K562 (cell line): ENCODE measurements around the gene IRF1. TPM values are rescaled to one million over a fixed set of nuclear protein-coding genes. Genes with fewer than 3 reads are reported as not detected.

Experiments used
- CHD4 ChIP-seq: fragments of 200-600 bp; sonication (generic); IDR thresholded peaks from 3 replicates; pipeline ENCODE4 v1.6.1; 2012; ENCODE audit warnings: low read depth, mild to moderate bottlenecking, mixed read lengths, low read length, inconsistent platforms; ENCODE audit not compliant: insufficient read depth, insufficient replicate concordance, poor library complexity, severe bottlenecking
- CLOCK ChIP-seq: fragments of 250-450 bp; sonication (Bioruptor Pico); IDR thresholded peaks from 2 replicates; pipeline ENCODE4 v1.4.0; 2020; ENCODE audit warnings: mild to moderate bottlenecking, moderate library complexity, borderline replicate concordance
- COPS2 ChIP-seq: fragments of 450-650 bp; conservative IDR thresholded peaks from 2 replicates; pipeline ENCODE4 v1.6.1; 2016; ENCODE audit warnings: mild to moderate bottlenecking, moderate library complexity
- CREM ChIP-seq: IDR thresholded peaks from 2 replicates; pipeline ENCODE4 v1.6.1; 2014; ENCODE audit warnings: antibody characterized with exemption, low read depth
- EWSR1 ChIP-seq: fragments of 450-650 bp; IDR thresholded peaks from 2 replicates; pipeline ENCODE4 v1.6.1; 2018; ENCODE audit warnings: borderline replicate concordance, mild to moderate bottlenecking, low read depth, moderate library complexity; ENCODE audit not compliant: partially characterized antibody
- HMG20B ChIP-seq: fragments of 250-450 bp; sonication (Bioruptor Pico); IDR thresholded peaks from 2 replicates; pipeline ENCODE4 v1.5.0; 2021; ENCODE audit warnings: mild to moderate bottlenecking
- LEF1 ChIP-seq: fragments of 450-650 bp; IDR thresholded peaks from 2 replicates; pipeline ENCODE4 v1.6.1; 2016; ENCODE audit warnings: mild to moderate bottlenecking
- MIER1 ChIP-seq: fragments of 450-650 bp; IDR thresholded peaks from 2 replicates; pipeline ENCODE4 v1.6.1; 2016; ENCODE audit warnings: antibody characterized with exemption, mild to moderate bottlenecking, low read depth
- PATZ1 ChIP-seq: fragments of 250-450 bp; sonication (Bioruptor Pico); IDR thresholded peaks from 2 replicates; pipeline ENCODE4 v1.5.0; 2020; ENCODE audit warnings: mild to moderate bottlenecking, borderline replicate concordance
- PHF8 ChIP-seq: fragments of 200-600 bp; sonication (generic); IDR thresholded peaks from 2 replicates; pipeline ENCODE4 v1.6.1; 2012; ENCODE audit warnings: mixed run types, mild to moderate bottlenecking, inconsistent platforms, low read length, moderate library complexity, borderline replicate concordance
- SAP30 ChIP-seq: fragments of 200-600 bp; sonication (generic); IDR thresholded peaks from 2 replicates; pipeline ENCODE4 v1.6.1; 2012; ENCODE audit warnings: borderline replicate concordance, low read depth, mild to moderate bottlenecking, moderate library complexity, low read length, control low read depth, inconsistent platforms; ENCODE audit not compliant: insufficient read depth, poor library complexity, severe bottlenecking
- SREBF2 ChIP-seq: sonication (generic); formaldehyde crosslinking; IDR thresholded peaks from 2 replicates; pipeline ENCODE4 v1.4.0; 2020; ENCODE audit warnings: mild to moderate bottlenecking, missing genetic modification reagents
- TCF7 ChIP-seq: sonication (generic); IDR thresholded peaks from 2 replicates; pipeline ENCODE4 v1.6.1; 2016; ENCODE audit warnings: antibody characterized with exemption, borderline replicate concordance
- THRAP3 ChIP-seq: fragments of 450-650 bp; IDR thresholded peaks from 2 replicates; pipeline ENCODE4 v1.6.1; 2016; ENCODE audit warnings: mild to moderate bottlenecking, inconsistent platforms, borderline replicate concordance
- ZC3H8 ChIP-seq: fragments of 450-650 bp; IDR thresholded peaks from 2 replicates; pipeline ENCODE4 v1.6.1; 2017
- ZNF57 ChIP-seq: fragments of 450-650 bp; formaldehyde crosslinking; IDR thresholded peaks from 2 replicates; pipeline ENCODE4 v1.4.0; 2020; ENCODE audit warnings: mild to moderate bottlenecking, moderate library complexity
- ZNF584 ChIP-seq: fragments of 200-800 bp; sonication (Bioruptor generic); IDR thresholded peaks from 2 replicates; pipeline ENCODE4 v1.6.1; 2016; ENCODE audit warnings: low read depth, mild to moderate bottlenecking, missing genetic modification characterization, missing compliant biosample characterization
- polyA plus RNA-seq, 8 experiments: library from polyadenylated mRNA; depleted of rRNA in 4 of 8; stranded (reverse) in 5 of 8; unstranded in 3 of 8; fragments of >200 nt; fragmentation: Nextera tagmentation in 2 of 8; fragmentation: Illumina TruSeq in 1 of 8; extraction: Ambion mirVana in 2 of 8; extraction: Trizol in 1 of 8; gene quantifications; 2 replicates each; pipeline versions ENCODE4 v1.2.1 to v1.2.3, GENCODE V29; 2011 to 2014; ENCODE audit warnings: inconsistent platforms in 1 of 8, missing spikeins in 1 of 8
- total RNA-seq, 7 experiments: library from RNA; depleted of rRNA in 6 of 7; stranded (reverse); fragments of >200 nt in 6 of 7; fragmentation: Illumina TruSeq in 2 of 7; extraction: Trizol in 2 of 7; gene quantifications; 2 replicates each; pipeline versions ENCODE4 v1.2.1 to v1.2.3, GENCODE V29; 2011 to 2021; ENCODE audit warnings: low replicate concordance in 1 of 7
- TF ChIP-seq, protein P1 (sequence below): fragments of 250-450 bp; sonication (Bioruptor Pico); IDR thresholded peaks from 2 replicates; pipeline ENCODE4 v1.8.0; 2021; ENCODE audit warnings: mild to moderate bottlenecking, moderate library complexity

IRF1 gene
- total and polyA plus RNA-seq, 9 of the 15 experiments (the other 6 are each of a cell fraction or from before 2014, with no cell fraction given) = 1.1 to 12.3 (median 5.9) TPM

DNA sequence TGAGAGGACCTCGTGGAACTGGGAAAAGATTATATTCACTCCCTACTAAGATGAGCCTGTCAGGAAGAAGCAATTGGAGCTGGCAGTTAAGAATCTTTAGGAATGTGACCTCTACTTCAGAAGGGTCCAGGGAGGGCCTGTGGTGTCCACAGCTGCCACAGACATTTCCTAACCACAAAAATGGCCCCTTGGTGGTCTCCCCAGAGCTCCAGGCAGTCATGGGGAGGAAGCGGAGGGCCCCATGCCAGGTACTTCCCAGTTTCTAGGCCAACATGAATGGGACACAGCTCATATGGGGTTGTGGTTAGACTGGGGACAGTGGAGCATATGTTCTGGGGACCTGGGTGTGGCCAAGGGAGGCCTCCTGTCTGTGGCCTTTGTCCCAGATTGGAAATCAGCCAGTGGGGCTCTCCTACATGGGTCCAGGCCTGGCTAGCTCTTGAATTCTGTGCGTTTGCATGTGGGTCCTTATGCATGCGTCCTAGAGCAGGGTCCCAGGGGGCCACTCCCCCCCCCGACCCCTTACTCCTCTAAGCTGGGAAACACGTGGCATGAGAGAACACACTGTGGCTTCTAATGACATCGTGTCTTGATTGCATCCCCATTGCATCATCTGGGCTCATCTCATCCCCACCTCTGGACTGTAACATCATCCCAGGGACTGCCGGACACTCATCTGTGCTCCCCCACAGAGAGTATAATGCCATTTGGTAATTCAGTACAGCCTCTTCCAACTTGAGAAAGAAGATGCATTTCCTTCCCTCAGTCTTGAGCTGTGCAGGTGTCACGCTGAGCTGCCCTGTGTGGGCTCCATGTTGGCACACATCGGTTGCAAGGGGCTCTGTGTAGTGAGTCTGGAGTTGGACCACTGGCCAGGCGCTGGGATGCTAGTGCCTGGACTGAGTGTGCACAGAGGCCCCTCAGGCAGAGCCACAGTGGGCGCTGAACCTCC lies 31.3 kb downstream of the IRF1 start (continued):
- no peak for TF ChIP-seq CLOCK
- peak; percentile 92 for TF ChIP-seq PATZ1 (CRISPR knock-in tag)
- TF ChIP-seq THRAP3 = no peak
- no peak for TF ChIP-seq SREBF2
- no peak for TF ChIP-seq ZNF57 (CRISPR knock-in tag)
- TF ChIP-seq, protein P1, sequence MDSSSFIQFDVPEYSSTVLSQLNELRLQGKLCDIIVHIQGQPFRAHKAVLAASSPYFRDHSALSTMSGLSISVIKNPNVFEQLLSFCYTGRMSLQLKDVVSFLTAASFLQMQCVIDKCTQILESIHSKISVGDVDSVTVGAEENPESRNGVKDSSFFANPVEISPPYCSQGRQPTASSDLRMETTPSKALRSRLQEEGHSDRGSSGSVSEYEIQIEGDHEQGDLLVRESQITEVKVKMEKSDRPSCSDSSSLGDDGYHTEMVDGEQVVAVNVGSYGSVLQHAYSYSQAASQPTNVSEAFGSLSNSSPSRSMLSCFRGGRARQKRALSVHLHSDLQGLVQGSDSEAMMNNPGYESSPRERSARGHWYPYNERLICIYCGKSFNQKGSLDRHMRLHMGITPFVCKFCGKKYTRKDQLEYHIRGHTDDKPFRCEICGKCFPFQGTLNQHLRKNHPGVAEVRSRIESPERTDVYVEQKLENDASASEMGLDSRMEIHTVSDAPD (CRISPR knock-in tag) = peak; percentile 78
- no peak for TF ChIP-seq EWSR1
- TF ChIP-seq LEF1 = no peak
- no peak for TF ChIP-seq PHF8
- TF ChIP-seq ZNF584 = peak; percentile 97
- TF ChIP-seq TCF7 = no peak
- no peak for TF ChIP-seq CHD4
- TF ChIP-seq SAP30 = no peak
- no peak for TF ChIP-seq MIER1
- no peak for TF ChIP-seq COPS2
- no peak; the same call in 1 of the 2 replicates for TF ChIP-seq CREM
- TF ChIP-seq HMG20B (CRISPR knock-in tag) = no peak
- TF ChIP-seq ZC3H8 = no peak
